Aorta (tissue), 5 donors: ENCODE data around the gene PRR7. TPM values are rescaled to one million over a fixed set of nuclear protein-coding genes. Genes with fewer than 3 reads are reported as not detected.
"Not testable (repeated sequence)": the region's sequence is repeated elsewhere in the genome, so short reads cannot be mapped to it uniquely, and the experiment has no call there.

Source experiments
- ATAC-seq: fragments of 200-7000 bp; cut with Tn5 transposase; one replicate; pipeline ENCODE4 v1.9.1; 2022; ENCODE audit warnings: moderate library complexity; ENCODE audit not compliant: low FRiP score
- DNase-seq, 2 donors: peaks; one replicate each; pipeline ENCODE4 v3.0.0-alpha.2; 2020
- H3K27ac ChIP-seq, 2 donors: one replicate each; pipeline ENCODE4 v1.5.1; 2013; ENCODE audit warnings: low read length in 2 of 2, mild to moderate bottlenecking in 2 of 2, moderate library complexity in 2 of 2, control low read depth in 1 of 2, inconsistent platforms in 1 of 2, low read depth in 1 of 2
- H3K27me3 ChIP-seq, 2 donors: one replicate each; pipeline ENCODE4 v1.6.1; 2013; ENCODE audit warnings: control low read depth in 1 of 2, low read length in 1 of 2, mild to moderate bottlenecking in 1 of 2, moderate library complexity in 1 of 2; ENCODE audit not compliant: insufficient read depth in 2 of 2, control insufficient read depth in 1 of 2
- H3K36me3 ChIP-seq, 2 donors: one replicate each; pipeline ENCODE4 v1.6.1; 2013; ENCODE audit warnings: control low read depth in 1 of 2, low read length in 1 of 2, mild to moderate bottlenecking in 1 of 2; ENCODE audit not compliant: insufficient read depth in 2 of 2, control insufficient read depth in 1 of 2
- H3K4me1 ChIP-seq, 2 donors: one replicate each; pipeline ENCODE4 v1.6.1; 2013; ENCODE audit warnings: low read length in 2 of 2, control low read depth in 1 of 2, mild to moderate bottlenecking in 1 of 2, moderate library complexity in 1 of 2; ENCODE audit not compliant: insufficient read depth in 2 of 2, control insufficient read depth in 1 of 2
- H3K4me3 ChIP-seq, 2 donors: one replicate each; pipeline ENCODE4 v1.5.1; 2013; ENCODE audit warnings: low read length in 2 of 2, control low read depth in 1 of 2, mild to moderate bottlenecking in 1 of 2
- H3K9me3 ChIP-seq: one replicate; pipeline ENCODE4 v1.6.1; 2013; ENCODE audit warnings: mild to moderate bottlenecking, low read length; ENCODE audit not compliant: control insufficient read depth
- WGBS, 2 donors: extraction: QIAGEN DNeasy Blood & Tissue Kit; methylation state at CpG; one replicate each; pipeline ENCODE4 v1.1.7; 2013; 5-methylcytosine and 5-hydroxymethylcytosine counted together
- intact Hi-C, 2 donors: fragments of 100-400 bp; cut with DNase I; formaldehyde crosslinking; loops; one replicate each; pipeline versions ENCODE4 v1.14.2 to v1.15.0; 2022
- polyA plus RNA-seq, 2 donors: library from polyadenylated mRNA; stranded (reverse); fragments of 200-250 nt; gene quantifications; one replicate each; pipeline ENCODE4 v1.2.3, GENCODE V29; 2013
- total RNA-seq, 2 donors: library from RNA; stranded (reverse); fragmentation: NEBNext Ultra II Directional; extraction: Animal tissue kit (Norgen Biotek cat#: 25700); gene quantifications; one replicate each; pipeline ENCODE4 v1.2.1, GENCODE V29; 2021
- donor health status: healthy with polysubstance abuse.
- donor health status: Bipolar disorder and iron deficiency.
- donor health status: DM: no; HTN: no; CAD: no.
- donor health status: DM: no; HTN: no; CAD: no.
- donor health status: DM: yes; HTN: yes; CAD: no.

PRR7 gene
- total and polyA plus RNA-seq, 4 donors, result 0.74 to 2.0 (median 1.9) TPM; not detected in 1

DNA sequence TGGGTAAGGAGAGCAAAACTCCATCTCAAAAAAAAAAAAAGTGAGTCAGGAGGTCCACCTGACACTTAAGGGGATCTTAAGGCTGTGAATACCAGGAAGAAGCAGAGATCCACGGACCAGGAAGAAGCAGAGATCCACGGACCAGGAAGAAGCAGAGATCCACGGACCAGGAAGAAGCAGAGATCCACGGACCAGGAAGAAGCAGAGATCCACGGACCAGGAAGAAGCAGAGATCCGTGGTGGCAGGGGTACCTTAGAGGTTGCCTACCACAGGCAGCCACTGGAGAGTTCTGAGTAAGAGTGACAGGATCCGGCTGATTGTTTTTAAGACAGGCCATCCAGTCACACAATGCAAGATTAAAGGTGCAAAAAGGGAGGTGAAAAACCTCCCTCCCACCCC lies 26.1 kb upstream of the PRR7 start:
- H3K36me3 ChIP-seq, DNase-seq, H3K27me3 ChIP-seq, H3K27ac ChIP-seq, ATAC-seq, H3K4me1 ChIP-seq, intact Hi-C loops, H3K9me3 ChIP-seq, H3K4me3 ChIP-seq: not testable (repeated sequence)
- 82 to 85% methylated on average over 7 of the region's 7 CpGs for WGBS, 2 donors

DNA sequence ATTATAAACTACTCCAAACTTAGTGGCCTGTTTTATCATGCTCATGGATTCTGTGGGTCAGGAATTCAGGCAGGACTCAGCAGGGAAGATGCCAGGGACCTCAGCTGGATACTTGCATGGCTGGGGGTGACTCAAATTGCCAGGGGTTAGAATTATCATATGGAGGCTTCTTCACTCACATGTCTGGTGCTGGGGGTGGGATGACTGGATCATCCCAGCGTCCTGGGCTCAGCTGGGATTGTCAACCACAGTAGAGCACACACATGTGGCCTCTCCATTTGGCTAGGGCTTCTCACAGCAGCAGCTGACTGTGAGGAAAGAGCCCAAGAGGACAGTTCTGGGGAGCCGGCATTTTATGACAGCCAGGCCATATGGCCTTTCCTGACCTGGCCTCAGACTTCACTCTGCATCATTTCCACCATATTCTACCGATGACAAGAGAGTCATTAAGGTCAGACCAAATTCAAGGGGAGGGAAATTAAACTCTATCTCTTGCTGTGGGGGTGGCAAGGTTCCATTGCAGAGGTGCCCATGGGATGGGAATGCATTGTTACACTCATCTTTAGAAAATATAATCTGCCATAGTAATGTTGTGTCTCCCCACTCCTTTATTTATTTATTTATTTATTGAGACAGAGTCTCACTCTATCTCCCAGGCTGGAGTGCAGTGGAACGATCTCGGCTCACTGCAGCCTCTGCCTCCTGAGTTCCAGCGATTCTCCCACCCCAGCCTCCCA lies 25.4 kb upstream of the PRR7 start:
- ATAC-seq (no peak), DNase-seq (no peak)
- 85 to 87% methylated on average over 6 of the region's 6 CpGs for WGBS, 2 donors
- H3K36me3 ChIP-seq, result no peaks in the 10 kb centered on the region
- intact Hi-C loops, result no loop called here
- H3K4me1 ChIP-seq, result no peaks in the 10 kb centered on the region
- no peak overlapping the region for H3K27ac ChIP-seq
- H3K9me3 ChIP-seq, result no peaks in the 10 kb centered on the region
- no peaks in the 10 kb centered on the region for H3K27me3 ChIP-seq
- no peak overlapping the region for H3K4me3 ChIP-seq

DNA sequence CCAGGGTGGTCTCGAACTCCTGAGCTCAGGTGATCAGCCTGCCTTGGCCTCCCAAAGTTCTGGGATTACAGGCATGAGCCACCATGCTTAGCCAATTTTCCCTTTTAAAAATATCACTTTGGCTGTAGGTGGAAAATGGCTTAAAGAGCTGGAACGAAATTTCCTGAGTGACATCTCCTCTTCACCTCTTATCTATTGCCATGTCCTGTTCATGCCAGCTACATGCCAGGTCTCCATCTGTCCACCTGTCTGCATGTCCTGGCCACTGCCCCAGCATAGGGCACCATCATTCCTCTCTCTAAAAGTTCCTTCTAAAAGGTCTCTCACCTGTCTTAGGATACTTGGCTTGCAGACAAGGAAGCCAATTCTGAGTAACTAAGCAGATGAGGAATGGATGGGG lies 22.9 kb upstream of the PRR7 start:
- Histone ChIP-seq H3K27ac (no peak overlapping the region), H3K4me1 (peaks cover 0 to 3% of the 10 kb centered on the region in 2 donors), H3K4me3 (no peak overlapping the region), H3K36me3 (no peaks in the 10 kb centered on the region), H3K27me3 (no peaks in the 10 kb centered on the region), H3K9me3 (no peaks in the 10 kb centered on the region)
- DNase-seq (no peak), ATAC-seq (no peak)
- 87 to 96% methylated on average over 2 of the region's 2 CpGs for WGBS, 2 donors
- intact Hi-C loops, result no loop called here

DNA sequence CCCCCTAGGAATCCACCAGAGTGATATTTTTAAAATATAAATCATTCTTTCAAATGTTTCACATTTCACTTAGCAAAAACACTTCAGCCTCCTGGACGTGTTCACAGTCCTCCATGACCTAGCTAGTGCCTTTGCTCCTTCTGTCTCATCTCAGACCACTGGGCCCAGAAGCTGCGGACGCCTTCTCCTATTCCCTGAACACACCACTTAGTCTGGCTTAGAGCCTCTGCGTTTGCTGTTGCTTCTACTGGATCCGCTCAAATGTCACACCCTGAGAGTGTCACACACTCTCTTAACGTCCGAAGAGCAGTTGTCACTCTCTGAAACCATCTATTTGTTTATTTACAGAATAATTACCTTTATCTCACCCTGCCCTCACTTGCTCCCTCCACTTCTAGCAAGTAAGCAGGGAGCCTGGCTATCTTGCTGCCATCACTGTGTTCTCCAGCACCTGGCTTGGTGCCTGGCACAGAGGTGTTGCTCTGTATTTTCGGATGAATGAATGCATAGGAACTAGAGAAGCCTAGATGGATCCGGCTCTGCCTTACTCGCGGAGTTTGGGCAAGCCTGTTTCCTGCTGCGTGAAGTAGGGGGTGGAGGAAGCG lies 21.3 kb upstream of the PRR7 start:
- intact Hi-C loops, result no loop called here
- DNase-seq (no peak), ATAC-seq (no peak)
- Histone ChIP-seq H3K4me3 (peak overlapping the region in 1 of 2 donors; percentile 36), H3K4me1 (peaks cover 0 to 3% of the 10 kb centered on the region in 2 donors), H3K27me3 (no peaks in the 10 kb centered on the region), H3K36me3 (no peaks in the 10 kb centered on the region), H3K9me3 (no peaks in the 10 kb centered on the region), H3K27ac (peak overlapping the region in 1 of 2 donors; percentile 85)
- WGBS, 2 donors, result 44 to 48% methylated on average over 13 of the region's 13 CpGs

DNA sequence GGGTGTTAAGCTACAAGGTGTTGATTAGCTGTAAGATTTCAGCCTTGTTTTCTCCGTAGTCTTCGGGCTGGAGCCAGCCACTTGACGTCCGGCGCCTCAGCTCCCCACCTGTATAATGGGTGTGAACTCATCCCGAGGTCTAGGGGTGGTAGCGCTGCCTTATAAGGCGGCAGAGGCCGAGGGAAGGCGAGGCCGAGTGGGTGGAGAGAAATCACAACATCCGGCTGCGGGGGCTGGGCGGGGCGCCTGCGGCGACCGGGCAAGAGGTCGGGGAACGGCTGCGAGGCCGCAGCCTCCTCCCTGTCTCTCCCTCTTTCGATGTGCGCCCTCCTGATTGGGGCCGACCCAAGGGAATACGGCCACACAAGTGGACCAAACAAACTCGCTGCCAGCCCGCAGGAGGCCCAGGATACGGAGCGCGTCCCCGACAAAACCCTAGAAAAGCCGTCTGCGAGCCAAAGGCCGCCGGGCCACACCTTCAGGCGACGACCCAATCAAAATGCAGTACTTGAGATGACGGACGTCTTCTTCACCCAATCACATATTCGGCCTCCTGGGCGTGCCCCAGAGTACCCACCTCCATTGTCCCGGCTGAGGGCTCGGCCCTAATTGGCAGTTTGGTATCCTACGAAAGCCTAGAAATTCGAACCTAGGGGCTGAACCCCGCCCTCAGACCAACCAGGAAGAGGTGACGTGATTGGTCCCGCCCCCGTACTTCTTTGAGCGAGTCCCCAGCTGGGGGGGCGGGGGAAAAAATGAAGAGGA lies 20.6 kb upstream of the PRR7 start:
- intact Hi-C loops, result loop anchor here in 1 of 2 donors (2.0 kb wide), 2 partner anchors 29 to 71 kb away; partner anchors contain the start of gene PDLIM7

DNA sequence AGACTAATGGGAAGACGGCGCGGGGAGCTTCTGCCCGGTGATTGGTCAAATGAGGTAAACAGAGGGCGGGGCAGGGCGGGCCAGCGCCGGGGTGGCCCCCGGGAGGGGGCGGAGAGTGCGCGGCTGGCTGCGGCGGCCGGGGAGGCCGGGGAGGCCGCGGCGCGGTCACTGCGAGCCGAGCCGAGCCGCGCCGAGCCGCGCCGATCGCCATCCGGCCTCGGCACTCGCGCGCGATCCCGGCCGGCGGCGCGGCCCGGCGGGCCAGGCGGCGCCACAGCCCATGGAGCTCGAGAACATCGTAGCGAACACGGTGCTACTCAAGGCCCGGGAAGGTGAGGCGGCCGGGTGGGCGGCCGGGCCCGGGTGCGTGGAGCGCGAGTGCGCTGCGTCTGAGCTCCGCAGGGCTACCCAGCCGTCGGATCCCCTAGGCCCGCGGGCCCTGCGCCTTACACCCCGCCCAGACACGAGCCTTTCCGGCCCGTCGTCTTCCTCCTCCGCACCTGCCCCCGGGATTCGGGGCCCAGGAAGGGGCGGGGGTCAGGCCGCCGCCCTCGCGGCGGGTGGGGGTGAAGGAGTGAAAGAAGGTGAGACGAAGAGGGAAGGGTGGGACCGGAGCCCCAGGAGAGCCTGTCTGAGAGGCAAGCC lies 19.9 kb upstream of the PRR7 start, which contains the start of gene GRK6:
TSS of gene GRK6 (plus strand) at position 111 of the 645 bp plus-strand sequence. CDS start at position 281, 170 bp downstream.
- peak within 1 kb of the TSS; percentile 79 to 94 for H3K27ac ChIP-seq
- no peak for ATAC-seq
- H3K4me1 ChIP-seq, result peaks cover 0 to 3% of the 10 kb centered on the region in 2 donors
- H3K9me3 ChIP-seq, result no peaks in the 10 kb centered on the region
- peak; percentile 72 to 86 for DNase-seq
- H3K27me3 ChIP-seq, result no peaks in the 10 kb centered on the region
- H3K36me3 ChIP-seq, result no peaks in the 10 kb centered on the region
- WGBS, 2 donors, result 1% methylated on average over 61 to 82 of the region's 82 CpGs
- intact Hi-C loops, result loop anchor here in 1 of 2 donors (2.0 kb wide), 2 partner anchors 28 to 70 kb away; partner anchors contain the start of gene PDLIM7
- peak within 1 kb of the TSS; percentile 63 to 86 for H3K4me3 ChIP-seq

More for the DNA sequence above, 20.6 kb upstream of the PRR7 start:
- Histone ChIP-seq H3K4me3 (peak overlapping the region; percentile 36), H3K9me3 (no peaks in the 10 kb centered on the region), H3K36me3 (no peaks in the 10 kb centered on the region), H3K4me1 (peaks cover 0 to 3% of the 10 kb centered on the region in 2 donors), H3K27ac (peak overlapping the region; percentile 79 to 94), H3K27me3 (no peaks in the 10 kb centered on the region)
- ATAC-seq, result peak; percentile 98
- peak; percentile 99 to 100 for DNase-seq
- 1% methylated on average over 50 to 52 of the region's 52 CpGs for WGBS, 2 donors

DNA sequence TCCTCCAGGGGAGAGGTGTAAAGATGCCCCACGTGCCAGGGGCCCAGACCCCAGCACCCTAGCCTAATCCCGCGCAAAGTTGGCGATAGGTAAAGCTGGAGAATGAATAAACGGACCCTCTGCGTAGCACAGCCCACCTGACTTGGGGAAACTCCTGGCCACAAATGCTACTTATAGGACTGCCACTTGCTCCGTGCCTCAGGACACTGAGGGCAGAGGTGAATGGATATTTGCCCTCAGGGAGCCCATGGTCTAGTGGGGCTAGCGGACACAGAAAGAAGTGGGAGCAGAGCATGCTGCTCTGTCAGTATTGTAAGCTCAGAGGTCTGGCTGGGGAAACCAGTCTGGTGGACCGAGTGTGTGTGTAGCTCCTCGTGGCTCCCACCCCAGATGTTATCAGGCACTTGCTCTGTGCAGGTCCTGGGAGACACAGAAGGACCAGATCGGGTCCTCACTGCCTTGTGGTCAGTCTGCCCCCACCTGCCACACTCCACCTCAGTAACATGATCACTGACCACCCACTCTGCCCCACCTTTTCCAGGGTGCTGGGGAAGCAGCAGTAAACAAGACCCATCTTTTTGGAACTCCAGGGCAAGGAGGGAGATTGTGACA lies 19.3 kb upstream of the PRR7 start:
- 19 to 22% methylated on average over 11 of the region's 11 CpGs for WGBS, 2 donors
- DNase-seq, result no peak
- peaks cover 0 to 3% of the 10 kb centered on the region in 2 donors for H3K4me1 ChIP-seq

More for the DNA sequence above, 19.3 kb upstream of the PRR7 start:
- Histone ChIP-seq H3K27ac (no peak overlapping the region), H3K4me3 (peak overlapping the region; percentile 63 to 86), H3K27me3 (no peaks in the 10 kb centered on the region), H3K36me3 (no peaks in the 10 kb centered on the region), H3K9me3 (no peaks in the 10 kb centered on the region)
- no peak for ATAC-seq
- intact Hi-C loops, result loop anchor here in 1 of 2 donors (2.0 kb wide), 2 partner anchors 27 to 69 kb away; partner anchors contain the start of gene PDLIM7
